ENCODE data around the gene R3HCC1L. TPM values are rescaled to one million over a fixed set of nuclear protein-coding genes. Genes with fewer than 3 reads are reported as not detected.
"Not testable (repeated sequence)": the region's sequence is repeated elsewhere in the genome, so short reads cannot be mapped to it uniquely, and the experiment has no call there.

R3HCC1L gene
- total RNA-seq, 4 donors from 2014 or later = 9.0 to 11.6 (median 9.9) TPM

DNA sequence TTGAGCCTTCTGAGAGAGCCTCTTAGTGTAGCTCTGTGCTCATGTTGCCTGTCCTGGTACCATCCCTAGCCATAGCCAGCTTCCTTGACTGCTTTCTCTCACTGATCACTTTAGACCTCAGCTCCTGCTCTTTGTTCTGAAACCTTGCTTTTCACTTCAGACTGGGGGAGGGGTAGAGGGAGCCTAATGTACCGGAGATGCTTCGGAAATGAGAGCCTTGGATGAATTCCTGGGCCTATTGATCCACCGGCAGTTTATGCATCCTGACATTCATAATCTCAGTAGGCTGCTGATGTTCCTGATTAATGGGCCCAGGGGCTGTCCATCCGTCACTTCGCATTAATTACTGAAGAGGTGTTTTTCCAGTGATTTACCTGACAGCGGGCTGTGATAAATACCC, 38.8 kb downstream of the R3HCC1L start:
- TF ChIP-seq POLR2A (IDR thresholded peaks at IDR 0.05; ENCODE audit: low read depth) = no peak
- TF ChIP-seq, protein P1, sequence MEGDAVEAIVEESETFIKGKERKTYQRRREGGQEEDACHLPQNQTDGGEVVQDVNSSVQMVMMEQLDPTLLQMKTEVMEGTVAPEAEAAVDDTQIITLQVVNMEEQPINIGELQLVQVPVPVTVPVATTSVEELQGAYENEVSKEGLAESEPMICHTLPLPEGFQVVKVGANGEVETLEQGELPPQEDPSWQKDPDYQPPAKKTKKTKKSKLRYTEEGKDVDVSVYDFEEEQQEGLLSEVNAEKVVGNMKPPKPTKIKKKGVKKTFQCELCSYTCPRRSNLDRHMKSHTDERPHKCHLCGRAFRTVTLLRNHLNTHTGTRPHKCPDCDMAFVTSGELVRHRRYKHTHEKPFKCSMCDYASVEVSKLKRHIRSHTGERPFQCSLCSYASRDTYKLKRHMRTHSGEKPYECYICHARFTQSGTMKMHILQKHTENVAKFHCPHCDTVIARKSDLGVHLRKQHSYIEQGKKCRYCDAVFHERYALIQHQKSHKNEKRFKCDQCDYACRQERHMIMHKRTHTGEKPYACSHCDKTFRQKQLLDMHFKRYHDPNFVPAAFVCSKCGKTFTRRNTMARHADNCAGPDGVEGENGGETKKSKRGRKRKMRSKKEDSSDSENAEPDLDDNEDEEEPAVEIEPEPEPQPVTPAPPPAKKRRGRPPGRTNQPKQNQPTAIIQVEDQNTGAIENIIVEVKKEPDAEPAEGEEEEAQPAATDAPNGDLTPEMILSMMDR (IDR thresholded peaks at IDR 0.05) = no peak
- TF ChIP-seq EP300 (IDR thresholded peaks at IDR 0.05) = no peak
- TF ChIP-seq POLR2AphosphoS5 (IDR thresholded peaks at IDR 0.05) = no peak
- intact Hi-C loops (cut with DNase I) = no loop called here
- no peak for DNase-seq (ENCODE audit: extremely low spot score)
- H3K27me3 ChIP-seq = no peaks in the 10 kb centered on the region
- H3K36me3 ChIP-seq = no peaks in the 10 kb centered on the region
- H3K4me3 ChIP-seq = no peak overlapping the region
- peaks cover 7 to 13% (median 11%) of the 10 kb centered on the region in 4 donors for H3K4me1 ChIP-seq
- WGBS = 97% methylated on average over 6 of the region's 6 CpGs
- H3K27ac ChIP-seq (replicated peaks in 1 of 4) = no peak overlapping the region
- no peaks in the 10 kb centered on the region for H3K9me3 ChIP-seq

DNA sequence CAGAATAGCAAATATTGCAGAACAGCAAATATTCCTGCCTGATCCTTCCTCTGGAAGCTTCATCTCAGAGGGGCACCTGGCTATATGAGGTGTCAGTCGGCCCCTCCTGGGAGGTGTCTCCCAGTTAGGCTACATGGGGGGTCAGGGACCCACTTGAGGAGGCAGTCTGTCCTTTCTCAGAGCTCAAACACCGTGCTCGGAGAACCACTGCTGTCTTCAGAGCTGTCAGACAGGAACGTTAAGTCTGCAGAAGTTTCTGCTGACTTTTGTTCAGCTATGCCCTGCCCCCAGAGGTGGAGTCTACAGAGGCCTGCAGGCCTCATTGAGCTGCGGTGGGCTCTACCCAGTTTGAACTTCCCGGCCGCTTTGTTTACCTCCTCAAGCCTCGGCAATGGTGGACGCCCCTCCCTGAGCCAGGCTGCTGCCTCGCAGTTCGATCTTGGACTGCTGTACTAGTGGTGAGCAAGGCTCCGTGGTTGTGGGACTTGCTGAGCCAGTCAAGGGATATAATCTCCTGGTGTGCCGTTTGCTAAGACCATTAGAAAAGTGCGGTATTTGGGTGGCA, 48.0 kb downstream of the R3HCC1L start:
- H3K27ac ChIP-seq (replicated peaks in 1 of 4); H3K4me1 ChIP-seq; H3K4me3 ChIP-seq; H3K9me3 ChIP-seq; intact Hi-C loops (cut with DNase I); H3K27me3 ChIP-seq; DNase-seq (ENCODE audit: extremely low spot score): not testable (repeated sequence)
- 96% methylated on average over 12 of the region's 14 CpGs for WGBS
- peaks cover 0 to 18% (median 11%) of the 10 kb centered on the region in 4 donors for H3K36me3 ChIP-seq

DNA sequence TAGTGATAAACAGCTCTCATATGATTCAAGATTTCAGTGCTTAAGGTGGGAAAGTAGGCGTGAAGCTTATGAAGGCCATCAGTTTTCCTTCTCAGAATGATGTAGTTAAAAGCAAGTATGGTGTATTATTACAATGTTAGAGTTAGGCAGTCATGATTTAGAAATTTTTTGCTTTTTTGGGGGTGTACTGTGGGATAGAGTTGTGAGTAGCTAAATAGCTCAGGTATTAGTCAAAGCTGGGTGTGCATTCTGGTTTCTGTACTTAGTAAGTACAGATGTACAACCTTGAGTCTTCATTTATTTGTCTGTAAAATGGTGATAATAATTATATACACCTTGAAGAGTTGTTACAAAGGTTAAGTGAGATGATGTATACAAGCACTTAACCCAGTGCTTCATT, 52.2 kb downstream of the R3HCC1L start:
- intact Hi-C loops (cut with DNase I) = no loop called here
- no peaks in the 10 kb centered on the region for H3K9me3 ChIP-seq
- no peak for DNase-seq (ENCODE audit: extremely low spot score)
- TF ChIP-seq POLR2A (IDR thresholded peaks at IDR 0.05; ENCODE audit: low read depth) (no peak), POLR2AphosphoS5 (IDR thresholded peaks at IDR 0.05) (no peak), EP300 (IDR thresholded peaks at IDR 0.05) (no peak)
- TF ChIP-seq, protein P1 (IDR thresholded peaks at IDR 0.05) = no peak
- no peak overlapping the region for H3K4me3 ChIP-seq
- peaks cover 0 to 26% (median 12%) of the 10 kb centered on the region in 4 donors for H3K36me3 ChIP-seq
- no peaks in the 10 kb centered on the region for H3K27me3 ChIP-seq
- WGBS = 92% methylated on average over 1 of the region's 1 CpG
- no peaks in the 10 kb centered on the region for H3K4me1 ChIP-seq
- H3K27ac ChIP-seq (replicated peaks in 1 of 4) = no peak overlapping the region

DNA sequence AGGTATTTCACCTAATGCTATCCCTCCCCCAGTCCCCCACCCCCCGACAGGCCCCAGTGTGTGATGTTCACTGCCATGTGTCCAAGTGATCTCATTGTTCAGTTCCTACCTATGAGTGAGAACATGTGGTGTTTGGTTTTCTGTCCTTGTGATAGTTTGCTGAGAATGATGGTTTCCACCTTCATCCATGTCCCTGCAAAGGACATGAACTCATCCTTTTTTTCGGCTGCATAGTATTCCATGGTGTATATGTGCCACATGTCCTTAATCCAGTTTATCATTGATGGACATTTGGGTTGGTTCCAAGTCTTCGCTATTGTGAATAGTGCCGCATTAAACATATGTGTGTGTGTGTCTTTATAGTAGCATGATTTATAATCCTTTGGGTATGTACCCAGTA, 56.3 kb downstream of the R3HCC1L start:
- H3K27ac ChIP-seq (replicated peaks in 1 of 4); intact Hi-C loops (cut with DNase I): not testable (repeated sequence)
- 100% methylated on average over 4 of the region's 4 CpGs for WGBS

DNA sequence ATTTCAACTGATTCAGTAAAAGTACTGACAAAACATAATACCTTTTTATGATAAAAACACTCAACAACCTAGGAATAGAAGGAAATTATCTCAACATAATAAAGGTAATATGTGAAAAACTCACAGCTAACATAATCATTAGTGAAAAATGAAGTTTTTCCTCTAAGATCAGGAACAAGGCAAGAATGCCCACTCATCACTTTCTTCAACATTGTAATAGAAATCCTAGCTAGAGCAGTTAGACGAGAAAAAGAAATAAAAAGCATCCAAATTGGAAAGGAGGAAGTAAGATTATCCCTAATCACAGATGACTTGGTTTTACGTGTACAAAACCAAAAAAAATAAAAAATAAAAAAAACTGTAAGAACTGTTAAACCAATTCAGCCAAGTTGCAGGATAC, 58.6 kb downstream of the R3HCC1L start:
- H3K9me3 ChIP-seq = peaks cover 0 to 4% (median 0%) of the 10 kb centered on the region in 4 donors
- H3K4me1 ChIP-seq = peaks cover 0 to 2% (median 0%) of the 10 kb centered on the region in 4 donors
- no peak overlapping the region for H3K27ac ChIP-seq (replicated peaks in 1 of 4)
- no peaks in the 10 kb centered on the region for H3K27me3 ChIP-seq
- intact Hi-C loops (cut with DNase I) = no loop called here
- TF ChIP-seq EP300 (IDR thresholded peaks at IDR 0.05) (no peak), POLR2A (IDR thresholded peaks at IDR 0.05; ENCODE audit: low read depth) (no peak), POLR2AphosphoS5 (IDR thresholded peaks at IDR 0.05) (no peak)
- 95% methylated on average over 2 of the region's 2 CpGs for WGBS
- DNase-seq (ENCODE audit: extremely low spot score) = no peak
- peaks cover 0 to 5% (median 1%) of the 10 kb centered on the region in 4 donors for H3K36me3 ChIP-seq
- H3K4me3 ChIP-seq = no peak overlapping the region

More for the DNA sequence above, 56.3 kb downstream of the R3HCC1L start:
- not testable (repeated sequence) for H3K9me3 ChIP-seq; DNase-seq (ENCODE audit: extremely low spot score); H3K4me1 ChIP-seq; H3K27me3 ChIP-seq; H3K4me3 ChIP-seq
- H3K36me3 ChIP-seq = peaks cover 0 to 15% (median 3%) of the 10 kb centered on the region in 4 donors

DNA sequence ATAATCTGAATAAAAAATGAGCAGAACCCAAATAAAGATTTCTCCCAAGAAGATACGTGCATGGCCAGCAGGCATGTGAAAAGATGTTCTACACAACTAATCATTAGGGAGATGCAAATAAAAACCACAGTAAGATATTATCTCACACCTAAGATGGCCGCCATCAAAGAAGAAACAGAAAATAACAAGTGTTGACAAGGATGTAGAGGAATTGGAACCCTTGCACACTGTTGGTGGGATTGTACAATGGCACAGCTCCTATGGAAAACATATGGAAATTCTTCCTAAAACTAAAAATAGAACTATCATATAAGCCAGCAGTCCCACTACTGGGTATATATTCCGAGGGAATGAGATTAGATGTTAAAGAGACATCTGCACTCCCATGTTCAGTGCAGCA, 60.2 kb downstream of the R3HCC1L start:
- Histone ChIP-seq H3K36me3 (peaks cover 0 to 5% (median 0%) of the 10 kb centered on the region in 4 donors), H3K27ac (replicated peaks in 1 of 4) (no peak overlapping the region), H3K27me3 (no peaks in the 10 kb centered on the region), H3K9me3 (peaks cover 0 to 4% (median 0%) of the 10 kb centered on the region in 4 donors), H3K4me3 (no peak overlapping the region), H3K4me1 (peaks cover 0 to 2% (median 0%) of the 10 kb centered on the region in 4 donors)
- TF ChIP-seq, protein P1 (IDR thresholded peaks at IDR 0.05) = no peak
- no peak for TF ChIP-seq POLR2A (IDR thresholded peaks at IDR 0.05; ENCODE audit: low read depth)
- no peak for DNase-seq (ENCODE audit: extremely low spot score)
- WGBS = 93% methylated on average over 3 of the region's 3 CpGs
- intact Hi-C loops (cut with DNase I) = no loop called here
